WTC11 (cell line): Measurements from ENCODE around the gene ACVR1B. TPM values are rescaled to one million over a fixed set of nuclear protein-coding genes. Genes with fewer than 3 reads are reported as not detected.

ENCODE experiments used
- ATAC-seq: fragments of 200-7000 bp; cut with Tn5 transposase; 2 replicates; pipeline ENCODE4 v1.10.0; 2021; ENCODE audit warnings: mild to moderate bottlenecking, moderate library complexity
- CTCF ChIA-PET: fragments of 300-600 bp; sonication (Branson Sonifier 250); formaldehyde crosslinking; loops from one replicate; lab custom pipeline; 2021; ENCODE audit warnings: antibody characterized with exemption; lab: Charles Lee
- POLR2A ChIA-PET: fragments of 350-600 bp; sonication (Branson Sonifier 250); formaldehyde crosslinking; loops from one replicate; lab custom pipeline; 2021; ENCODE audit warnings: antibody characterized with exemption; lab: Charles Lee
- DNase-seq: peaks from one replicate; pipeline ENCODE4 v3.0.0; 2021; ENCODE audit warnings: low spot score
- H3K27ac Mint-ChIP-seq: 2 replicates; pipeline ENCODE4 v1.8.0; 2021; ENCODE audit warnings: mixed read lengths
- H3K27me3 Mint-ChIP-seq: 2 replicates; pipeline ENCODE4 v1.8.0; 2021; ENCODE audit warnings: low read depth, mild to moderate bottlenecking, moderate library complexity, mixed read lengths
- H3K36me3 Mint-ChIP-seq: 2 replicates; pipeline ENCODE4 v1.8.0; 2021; ENCODE audit warnings: mixed read lengths
- H3K4me1 Mint-ChIP-seq: 2 replicates; pipeline ENCODE4 v1.8.0; 2022; ENCODE audit warnings: mixed read lengths
- H3K4me3 Mint-ChIP-seq: 2 replicates; pipeline ENCODE4 v1.8.0; 2021; ENCODE audit warnings: mild to moderate bottlenecking, moderate library complexity, mixed read lengths
- H3K9me3 Mint-ChIP-seq: 2 replicates; pipeline ENCODE4 v1.8.0; 2021; ENCODE audit warnings: mixed read lengths
- CREM ChIP-seq: sonication (generic); formaldehyde crosslinking; IDR thresholded peaks from 2 replicates; pipeline ENCODE4 v1.8.1; 2022; ENCODE audit warnings: mild to moderate bottlenecking, missing genetic modification reagents, moderate library complexity
- ESRRA ChIP-seq: sonication (generic); formaldehyde crosslinking; IDR thresholded peaks from 2 replicates; pipeline ENCODE4 v1.8.1; 2022; ENCODE audit warnings: mild to moderate bottlenecking, missing genetic modification reagents, borderline replicate concordance
- ETV6 ChIP-seq: sonication (generic); formaldehyde crosslinking; IDR thresholded peaks from 2 replicates; pipeline ENCODE4 v1.8.1; 2022; ENCODE audit warnings: mild to moderate bottlenecking, missing genetic modification reagents
- FOXK1 ChIP-seq: sonication (generic); formaldehyde crosslinking; IDR thresholded peaks from 2 replicates; pipeline ENCODE4 v1.8.0; 2022; ENCODE audit warnings: mild to moderate bottlenecking, moderate library complexity, missing genetic modification reagents
- KAT7 ChIP-seq: sonication (generic); formaldehyde crosslinking; IDR thresholded peaks from 2 replicates; pipeline ENCODE4 v1.8.1; 2023; ENCODE audit warnings: missing genetic modification reagents, mild to moderate bottlenecking, borderline replicate concordance
- NFE2L1 ChIP-seq: sonication (generic); formaldehyde crosslinking; IDR thresholded peaks from 2 replicates; pipeline ENCODE4 v1.8.1; 2023; ENCODE audit warnings: missing genetic modification reagents
- NR1H2 ChIP-seq: sonication (generic); formaldehyde crosslinking; IDR thresholded peaks from 2 replicates; pipeline ENCODE4 v1.9.0; 2021; ENCODE audit warnings: mild to moderate bottlenecking, moderate library complexity, missing genetic modification reagents
- NR3C1 ChIP-seq: sonication (generic); formaldehyde crosslinking; conservative IDR thresholded peaks from 2 replicates; pipeline ENCODE4 v1.8.1; 2023; ENCODE audit warnings: low read depth, mild to moderate bottlenecking, missing genetic modification reagents
- SMAD4 ChIP-seq: sonication (generic); formaldehyde crosslinking; IDR thresholded peaks from 2 replicates; pipeline ENCODE4 v1.8.0; 2022; ENCODE audit warnings: mild to moderate bottlenecking, missing genetic modification reagents
- SOX15 ChIP-seq: fragments of 250-450 bp; sonication (Bioruptor Pico); IDR thresholded peaks from 2 replicates; pipeline ENCODE4 v1.9.0; 2021; ENCODE audit warnings: mild to moderate bottlenecking
- TEAD1 ChIP-seq: sonication (generic); formaldehyde crosslinking; IDR thresholded peaks from 2 replicates; pipeline ENCODE4 v1.8.0; 2022; ENCODE audit warnings: mild to moderate bottlenecking, missing genetic modification reagents
- TP53 ChIP-seq: sonication (generic); formaldehyde crosslinking; IDR thresholded peaks from 2 replicates; pipeline ENCODE4 v1.8.1; 2023; ENCODE audit warnings: mild to moderate bottlenecking, missing genetic modification reagents
- ZMAT4 ChIP-seq: fragments of 250-450 bp; sonication (Bioruptor Pico); IDR thresholded peaks from 2 replicates; pipeline ENCODE4 v1.9.0; 2021; ENCODE audit warnings: mild to moderate bottlenecking
- ZNF138 ChIP-seq: sonication (generic); formaldehyde crosslinking; conservative IDR thresholded peaks from 2 replicates; pipeline ENCODE4 v1.8.1; 2022; ENCODE audit warnings: mild to moderate bottlenecking, moderate library complexity, missing genetic modification reagents
- ZNF219 ChIP-seq: sonication (generic); formaldehyde crosslinking; IDR thresholded peaks from 2 replicates; pipeline ENCODE4 v1.8.0; 2023; ENCODE audit warnings: missing genetic modification reagents, mild to moderate bottlenecking, borderline replicate concordance
- ZNF263 ChIP-seq: sonication (generic); formaldehyde crosslinking; IDR thresholded peaks from 2 replicates; pipeline ENCODE4 v1.8.1; 2022; ENCODE audit warnings: low read depth, mild to moderate bottlenecking, moderate library complexity, missing genetic modification reagents
- ZNF317 ChIP-seq: sonication (generic); formaldehyde crosslinking; IDR thresholded peaks from 2 replicates; pipeline ENCODE4 v1.8.1; 2023; ENCODE audit warnings: low read depth, mild to moderate bottlenecking, moderate library complexity, missing genetic modification reagents, borderline replicate concordance
- total RNA-seq: library from RNA; stranded (reverse); gene quantifications from 3 replicates; pipeline ENCODE4 v1.2.3, GENCODE V29; 2021
- TF ChIP-seq, protein P1 (sequence below): sonication (generic); formaldehyde crosslinking; IDR thresholded peaks from 2 replicates; pipeline ENCODE4 v1.8.1; 2023; ENCODE audit warnings: mild to moderate bottlenecking, missing genetic modification reagents, moderate library complexity
- TF ChIP-seq, protein P2 (sequence below): sonication (generic); formaldehyde crosslinking; IDR thresholded peaks from 2 replicates; pipeline ENCODE4 v1.8.0; 2023; ENCODE audit warnings: missing genetic modification reagents
- TF ChIP-seq, protein P3 (sequence below): fragments of 250-450 bp; sonication (Bioruptor Pico); IDR thresholded peaks from 2 replicates; pipeline ENCODE4 v2.1.2; 2022; ENCODE audit warnings: mild to moderate bottlenecking, moderate library complexity
- TF ChIP-seq, protein P4 (sequence below): sonication (generic); formaldehyde crosslinking; IDR thresholded peaks from 2 replicates; pipeline ENCODE4 v1.8.0; 2022; ENCODE audit warnings: mild to moderate bottlenecking, missing genetic modification reagents
- TF ChIP-seq, protein P5 (sequence below): fragments of 200-600 bp; IDR thresholded peaks from 2 replicates; pipeline ENCODE4 v1.8.0; 2022; ENCODE audit warnings: antibody characterized with exemption
- TF ChIP-seq, protein P6 (sequence below): sonication (generic); formaldehyde crosslinking; IDR thresholded peaks from 2 replicates; pipeline ENCODE4 v1.8.1; 2022; ENCODE audit warnings: mild to moderate bottlenecking, moderate library complexity, missing genetic modification reagents

Gene ACVR1B
- total RNA-seq, 1 experiment from 2014 or later: 24.1 TPM

DNA sequence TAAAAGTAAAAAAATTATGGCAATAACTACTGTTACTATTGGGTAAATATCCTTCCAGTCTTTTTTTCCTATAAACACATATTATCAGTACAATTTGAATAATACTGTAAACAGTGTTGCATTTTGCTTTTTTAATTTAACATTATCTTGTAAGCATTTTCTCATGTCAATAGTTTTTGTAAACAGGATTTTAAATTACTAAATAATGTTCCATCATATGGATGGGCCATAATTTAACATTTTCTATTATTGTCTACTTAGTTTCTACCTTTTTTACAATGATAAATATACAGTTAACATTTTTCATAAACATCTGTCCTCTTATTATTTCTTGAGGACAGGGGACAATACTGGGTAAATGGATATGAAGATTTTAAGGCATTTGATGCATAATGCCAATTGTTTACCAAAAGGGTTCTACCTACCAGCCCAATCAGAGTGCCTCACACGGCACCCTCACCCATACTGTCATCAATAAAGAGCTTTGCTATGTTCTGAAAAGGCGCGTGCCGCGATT, 759 bp upstream of the ACVR1B start:
- DNase-seq (no peak), ATAC-seq (no peak)
- Mint-ChIP-seq H3K4me3 (peak overlapping the region; percentile 80), H3K27ac (no peak overlapping the region), H3K36me3 (no peaks in the 10 kb centered on the region), H3K9me3 (peaks cover 5% of the 10 kb centered on the region; the same call in 1 of the 2 replicates), H3K4me1 (peaks cover 23% of the 10 kb centered on the region), H3K27me3 (peaks cover 75% of the 10 kb centered on the region)
- TF ChIP-seq, protein P1, sequence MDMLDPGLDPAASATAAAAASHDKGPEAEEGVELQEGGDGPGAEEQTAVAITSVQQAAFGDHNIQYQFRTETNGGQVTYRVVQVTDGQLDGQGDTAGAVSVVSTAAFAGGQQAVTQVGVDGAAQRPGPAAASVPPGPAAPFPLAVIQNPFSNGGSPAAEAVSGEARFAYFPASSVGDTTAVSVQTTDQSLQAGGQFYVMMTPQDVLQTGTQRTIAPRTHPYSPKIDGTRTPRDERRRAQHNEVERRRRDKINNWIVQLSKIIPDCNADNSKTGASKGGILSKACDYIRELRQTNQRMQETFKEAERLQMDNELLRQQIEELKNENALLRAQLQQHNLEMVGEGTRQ (CRISPR knock-in tag): no peak
- TF ChIP-seq SMAD4 (CRISPR knock-in tag) (0 out of 2 replicates have a peak, but pooled peaks have one; percentile 34), ZNF317 (CRISPR knock-in tag) (no peak), NFE2L1 (peak; percentile 63; the same call in 1 of the 2 replicates)
- TF ChIP-seq, protein P2, sequence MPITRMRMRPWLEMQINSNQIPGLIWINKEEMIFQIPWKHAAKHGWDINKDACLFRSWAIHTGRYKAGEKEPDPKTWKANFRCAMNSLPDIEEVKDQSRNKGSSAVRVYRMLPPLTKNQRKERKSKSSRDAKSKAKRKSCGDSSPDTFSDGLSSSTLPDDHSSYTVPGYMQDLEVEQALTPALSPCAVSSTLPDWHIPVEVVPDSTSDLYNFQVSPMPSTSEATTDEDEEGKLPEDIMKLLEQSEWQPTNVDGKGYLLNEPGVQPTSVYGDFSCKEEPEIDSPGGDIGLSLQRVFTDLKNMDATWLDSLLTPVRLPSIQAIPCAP (CRISPR knock-in tag): 0 out of 2 replicates have a peak, but pooled peaks have one; percentile 37
- ChIA-PET POLR2A (interaction anchor here (1.0 kb wide), 1 partner anchor 14 kb away, joined by 3 read pairs; no protein-coding TSS in a partner anchor), CTCF (interaction anchor here (1.0 to 1.7 kb wide), 5 partner anchors 20 to 75 kb away, joined by 3 to 7 read pairs (median 3); no protein-coding TSS in a partner anchor)

GRCh38 chr12:51951843-51952722, 584 bp downstream of the ACVR1B start:
- ATAC-seq: peak; percentile 13
- no peaks in the 10 kb centered on the region for H3K9me3 Mint-ChIP-seq
- DNase-seq: peak; percentile 48
- H3K27ac Mint-ChIP-seq: no peak overlapping the region
- TF ChIP-seq, protein P3, sequence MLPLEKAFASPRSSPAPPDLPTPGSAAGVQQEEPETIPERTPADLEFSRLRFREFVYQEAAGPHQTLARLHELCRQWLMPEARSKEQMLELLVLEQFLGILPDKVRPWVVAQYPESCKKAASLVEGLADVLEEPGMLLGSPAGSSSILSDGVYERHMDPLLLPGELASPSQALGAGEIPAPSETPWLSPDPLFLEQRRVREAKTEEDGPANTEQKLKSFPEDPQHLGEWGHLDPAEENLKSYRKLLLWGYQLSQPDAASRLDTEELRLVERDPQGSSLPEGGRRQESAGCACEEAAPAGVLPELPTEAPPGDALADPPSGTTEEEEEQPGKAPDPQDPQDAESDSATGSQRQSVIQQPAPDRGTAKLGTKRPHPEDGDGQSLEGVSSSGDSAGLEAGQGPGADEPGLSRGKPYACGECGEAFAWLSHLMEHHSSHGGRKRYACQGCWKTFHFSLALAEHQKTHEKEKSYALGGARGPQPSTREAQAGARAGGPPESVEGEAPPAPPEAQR (CRISPR knock-in tag): no peak
- no peak for TF ChIP-seq TP53 (CRISPR knock-in tag)
- no peak for TF ChIP-seq TEAD1 (CRISPR knock-in tag)
- TF ChIP-seq ESRRA (CRISPR knock-in tag): 0 out of 2 replicates have a peak, but pooled peaks have one; percentile 43
- TF ChIP-seq ZNF138 (CRISPR knock-in tag): no peak
- TF ChIP-seq SOX15 (CRISPR knock-in tag): no peak
- TF ChIP-seq ZNF219 (CRISPR knock-in tag): no peak
- 0 out of 2 replicates have a peak, but pooled peaks have one; percentile 41 for TF ChIP-seq KAT7
- no peak for TF ChIP-seq ZNF263 (CRISPR knock-in tag)
- TF ChIP-seq ZMAT4: no peak
- H3K36me3 Mint-ChIP-seq: no peaks in the 10 kb centered on the region
- H3K4me1 Mint-ChIP-seq: peaks cover 23% of the 10 kb centered on the region
- H3K27me3 Mint-ChIP-seq: peaks cover 65% of the 10 kb centered on the region
- H3K4me3 Mint-ChIP-seq: peak overlapping the region; percentile 73
- POLR2A ChIA-PET: interaction anchor here (0.6 to 1.0 kb wide), 2 partner anchors 13 to 331 kb away, joined by 3 read pairs; no protein-coding TSS in a partner anchor
- CTCF ChIA-PET: interaction anchor here (0.9 to 1.7 kb wide), 7 partner anchors 18 to 73 kb away, joined by 3 to 11 read pairs (median 6); no protein-coding TSS in a partner anchor

GRCh38 chr12:51953089-51953488, 1.6 kb downstream of the ACVR1B start:
- Mint-ChIP-seq H3K27me3 (peaks cover 55% of the 10 kb centered on the region), H3K4me3 (peak overlapping the region; percentile 73), H3K27ac (no peak overlapping the region), H3K4me1 (peaks cover 23% of the 10 kb centered on the region), H3K9me3 (no peaks in the 10 kb centered on the region), H3K36me3 (no peaks in the 10 kb centered on the region)
- DNase-seq (no peak), ATAC-seq (no peak)
- ChIA-PET CTCF (interaction anchor here (1.2 kb wide), 1 partner anchor 18 kb away, joined by 4 read pairs; no protein-coding TSS in a partner anchor), POLR2A (no interaction called here)
- TF ChIP-seq, protein P4, sequence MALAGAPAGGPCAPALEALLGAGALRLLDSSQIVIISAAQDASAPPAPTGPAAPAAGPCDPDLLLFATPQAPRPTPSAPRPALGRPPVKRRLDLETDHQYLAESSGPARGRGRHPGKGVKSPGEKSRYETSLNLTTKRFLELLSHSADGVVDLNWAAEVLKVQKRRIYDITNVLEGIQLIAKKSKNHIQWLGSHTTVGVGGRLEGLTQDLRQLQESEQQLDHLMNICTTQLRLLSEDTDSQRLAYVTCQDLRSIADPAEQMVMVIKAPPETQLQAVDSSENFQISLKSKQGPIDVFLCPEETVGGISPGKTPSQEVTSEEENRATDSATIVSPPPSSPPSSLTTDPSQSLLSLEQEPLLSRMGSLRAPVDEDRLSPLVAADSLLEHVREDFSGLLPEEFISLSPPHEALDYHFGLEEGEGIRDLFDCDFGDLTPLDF (CRISPR knock-in tag): no peak
- TF ChIP-seq, protein P5, sequence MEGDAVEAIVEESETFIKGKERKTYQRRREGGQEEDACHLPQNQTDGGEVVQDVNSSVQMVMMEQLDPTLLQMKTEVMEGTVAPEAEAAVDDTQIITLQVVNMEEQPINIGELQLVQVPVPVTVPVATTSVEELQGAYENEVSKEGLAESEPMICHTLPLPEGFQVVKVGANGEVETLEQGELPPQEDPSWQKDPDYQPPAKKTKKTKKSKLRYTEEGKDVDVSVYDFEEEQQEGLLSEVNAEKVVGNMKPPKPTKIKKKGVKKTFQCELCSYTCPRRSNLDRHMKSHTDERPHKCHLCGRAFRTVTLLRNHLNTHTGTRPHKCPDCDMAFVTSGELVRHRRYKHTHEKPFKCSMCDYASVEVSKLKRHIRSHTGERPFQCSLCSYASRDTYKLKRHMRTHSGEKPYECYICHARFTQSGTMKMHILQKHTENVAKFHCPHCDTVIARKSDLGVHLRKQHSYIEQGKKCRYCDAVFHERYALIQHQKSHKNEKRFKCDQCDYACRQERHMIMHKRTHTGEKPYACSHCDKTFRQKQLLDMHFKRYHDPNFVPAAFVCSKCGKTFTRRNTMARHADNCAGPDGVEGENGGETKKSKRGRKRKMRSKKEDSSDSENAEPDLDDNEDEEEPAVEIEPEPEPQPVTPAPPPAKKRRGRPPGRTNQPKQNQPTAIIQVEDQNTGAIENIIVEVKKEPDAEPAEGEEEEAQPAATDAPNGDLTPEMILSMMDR: no peak
- no peak for TF ChIP-seq FOXK1
- TF ChIP-seq, protein P6, sequence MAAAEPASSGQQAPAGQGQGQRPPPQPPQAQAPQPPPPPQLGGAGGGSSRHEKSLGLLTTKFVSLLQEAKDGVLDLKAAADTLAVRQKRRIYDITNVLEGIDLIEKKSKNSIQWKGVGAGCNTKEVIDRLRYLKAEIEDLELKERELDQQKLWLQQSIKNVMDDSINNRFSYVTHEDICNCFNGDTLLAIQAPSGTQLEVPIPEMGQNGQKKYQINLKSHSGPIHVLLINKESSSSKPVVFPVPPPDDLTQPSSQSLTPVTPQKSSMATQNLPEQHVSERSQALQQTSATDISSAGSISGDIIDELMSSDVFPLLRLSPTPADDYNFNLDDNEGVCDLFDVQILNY (CRISPR knock-in tag): no peak
- no peak for TF ChIP-seq NR3C1 (CRISPR knock-in tag)
- no peak for TF ChIP-seq CREM (CRISPR knock-in tag)
- no peak for TF ChIP-seq NR1H2
- no peak for TF ChIP-seq ETV6 (CRISPR knock-in tag)
